ENCODE data around the gene EGF.
"Not testable (repeated sequence)": the region's sequence is repeated elsewhere in the genome, so short reads cannot be mapped to it uniquely, and the experiment has no call there.

Gene EGF

DNA sequence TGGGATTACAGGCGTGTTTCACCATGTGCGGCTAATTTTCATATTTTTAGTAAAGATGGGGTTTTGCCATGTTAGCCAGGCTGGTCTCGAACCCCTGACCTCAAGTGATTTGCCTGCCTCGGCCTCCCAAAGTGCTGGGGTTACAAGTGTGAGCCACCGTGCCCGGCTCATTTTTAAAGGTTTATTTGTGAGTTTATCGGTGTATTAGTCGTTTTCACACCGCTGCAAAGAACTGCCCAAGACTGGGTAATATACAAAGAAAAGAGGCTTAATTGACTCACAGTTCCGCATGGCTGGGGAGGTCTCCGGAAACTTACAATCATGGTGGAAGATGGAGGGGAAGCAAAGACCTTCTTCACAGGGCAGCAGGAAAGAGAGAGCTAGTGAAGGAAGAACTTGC lies 126.5 kb downstream of the EGF start:
- not testable (repeated sequence) for DNase-seq (ENCODE audit: low read depth in 2 of 2)

DNA sequence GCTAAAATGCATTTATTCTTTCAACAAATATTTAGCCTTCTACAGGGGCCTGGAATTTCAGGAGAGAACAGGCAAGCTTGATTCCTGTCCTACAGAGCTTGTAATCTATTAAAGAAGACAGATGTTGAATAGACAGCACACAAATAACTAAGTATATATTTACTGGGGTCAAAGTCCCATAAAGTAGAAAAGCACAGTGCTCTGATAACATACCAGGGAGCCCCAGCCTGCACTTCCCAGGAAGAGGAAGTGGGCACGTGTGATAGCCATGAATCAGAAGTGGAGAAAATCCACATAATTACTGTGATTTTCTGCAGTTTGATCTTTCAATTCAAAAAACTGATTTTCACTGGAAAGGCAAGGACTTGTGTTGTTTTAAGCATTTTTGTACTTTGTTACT lies 129.1 kb downstream of the EGF start:
- no peak for DNase-seq (ENCODE audit: low read depth in 2 of 2)

DNA sequence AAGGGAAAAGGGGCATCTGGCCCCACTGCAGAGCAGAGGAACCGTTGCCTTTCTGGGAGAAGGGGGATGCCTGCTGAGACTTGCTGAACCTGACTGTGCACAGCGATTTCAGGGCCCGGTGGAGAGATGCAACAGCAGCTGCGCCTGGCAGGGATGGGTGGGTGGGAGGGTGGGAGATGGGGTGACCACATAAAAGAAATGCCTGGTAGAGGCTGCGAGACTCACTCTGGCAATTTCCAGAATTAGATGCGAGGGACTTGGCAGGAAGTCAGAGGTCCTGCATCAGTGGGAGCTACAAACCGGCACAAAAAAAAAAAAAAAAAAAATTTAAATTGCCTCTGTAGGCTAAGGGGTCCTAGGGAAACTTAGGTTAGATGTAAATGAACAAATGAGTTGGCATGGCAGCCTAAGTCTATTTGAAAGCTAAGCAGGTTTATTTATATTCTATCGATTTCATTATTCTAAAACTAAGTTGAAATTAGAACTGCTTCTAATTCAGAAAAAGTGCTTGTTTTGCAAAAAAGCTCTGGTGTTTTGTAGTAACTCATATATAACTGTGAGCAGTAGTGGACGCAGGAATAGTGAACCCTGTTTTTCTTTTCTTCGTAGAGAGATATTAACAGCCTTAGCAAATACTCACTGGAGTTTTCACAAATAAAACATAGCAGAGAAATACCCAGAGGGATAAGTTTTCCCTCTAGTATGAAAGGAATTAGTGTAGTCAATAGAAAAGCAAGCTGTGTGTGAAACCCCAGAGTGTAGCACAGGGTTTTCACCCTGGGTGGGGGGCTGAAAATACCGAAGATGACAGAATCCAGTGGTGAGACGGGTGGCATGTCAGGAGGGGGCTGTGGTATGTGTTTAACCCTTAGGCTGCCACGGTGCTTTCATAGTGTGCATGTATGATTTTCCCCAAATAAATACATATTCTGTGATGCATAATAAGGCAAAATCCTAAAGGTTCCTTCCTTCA lies 130.1 kb downstream of the EGF start:
- no peak for DNase-seq (ENCODE audit: low read depth in 2 of 2)

DNA sequence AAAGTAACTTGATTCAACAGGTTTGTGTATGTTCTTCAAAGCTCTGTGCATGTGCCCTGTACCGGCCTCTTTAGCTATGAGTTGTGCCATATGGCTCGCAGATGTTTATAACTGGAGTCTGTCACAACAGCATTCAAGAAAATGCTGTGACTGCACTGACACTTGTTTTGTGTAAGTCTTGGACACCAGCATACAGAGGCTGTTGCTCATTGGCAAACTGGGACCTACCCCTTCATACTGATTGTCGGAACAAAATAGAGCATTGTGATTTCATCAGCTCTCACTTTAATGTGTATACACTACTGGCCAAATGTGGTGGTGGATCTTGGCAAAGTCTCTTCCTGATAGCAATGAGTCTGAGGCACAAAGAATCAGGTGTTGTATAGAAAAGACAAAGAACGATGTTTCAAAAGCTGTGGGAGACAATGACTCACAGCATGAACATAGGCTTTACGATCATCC lies 133.9 kb downstream of the EGF start:
- DNase-seq (ENCODE audit: low read depth in 2 of 2), result no peak

DNA sequence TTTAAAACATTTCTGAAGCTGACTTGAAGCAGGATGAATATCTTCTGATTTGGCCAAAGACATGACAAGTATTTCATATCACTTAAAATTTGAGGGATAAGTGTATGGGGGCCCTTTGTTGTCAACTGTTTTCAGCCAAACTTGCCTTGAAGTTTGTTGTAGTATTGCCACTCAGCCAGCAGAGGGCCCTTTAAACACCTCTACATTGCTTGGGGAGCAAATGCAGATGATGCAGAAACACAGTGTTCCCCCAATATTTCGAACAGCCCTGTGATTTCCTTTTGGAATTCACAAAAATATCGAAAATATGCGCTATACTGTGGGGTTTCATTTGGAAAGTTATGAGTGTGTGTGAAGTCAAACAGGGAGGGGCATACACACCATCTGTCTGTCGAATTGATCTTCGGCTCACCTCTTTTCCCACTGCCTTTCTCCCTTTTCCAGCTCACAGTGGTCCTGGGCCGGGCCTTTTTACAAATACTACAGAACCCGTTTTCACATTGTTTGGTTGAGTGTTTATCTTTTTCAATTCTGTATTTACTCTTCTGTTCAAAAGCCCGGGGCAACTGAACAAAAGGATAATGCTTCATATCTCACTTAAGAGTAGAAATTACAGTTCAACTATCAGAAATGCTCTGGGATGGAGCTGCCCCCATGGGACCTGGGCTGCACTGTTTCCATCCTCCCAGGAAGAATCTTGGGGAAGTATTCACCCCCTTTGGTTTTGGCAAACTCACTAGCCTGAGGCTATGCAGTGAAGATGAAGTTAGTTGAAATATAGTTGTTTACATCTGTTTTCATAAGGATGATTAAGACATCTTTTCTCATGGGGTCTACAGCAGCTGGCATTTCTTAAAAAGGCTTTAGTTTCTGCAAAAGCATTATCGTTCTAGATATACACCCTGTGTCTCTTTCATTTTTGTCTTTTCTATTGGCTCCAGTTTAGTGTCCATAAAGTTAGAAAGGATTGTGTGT lies 137.6 kb downstream of the EGF start:
- DNase-seq (ENCODE audit: low read depth in 2 of 2), result peak; percentile 12 to 24

DNA sequence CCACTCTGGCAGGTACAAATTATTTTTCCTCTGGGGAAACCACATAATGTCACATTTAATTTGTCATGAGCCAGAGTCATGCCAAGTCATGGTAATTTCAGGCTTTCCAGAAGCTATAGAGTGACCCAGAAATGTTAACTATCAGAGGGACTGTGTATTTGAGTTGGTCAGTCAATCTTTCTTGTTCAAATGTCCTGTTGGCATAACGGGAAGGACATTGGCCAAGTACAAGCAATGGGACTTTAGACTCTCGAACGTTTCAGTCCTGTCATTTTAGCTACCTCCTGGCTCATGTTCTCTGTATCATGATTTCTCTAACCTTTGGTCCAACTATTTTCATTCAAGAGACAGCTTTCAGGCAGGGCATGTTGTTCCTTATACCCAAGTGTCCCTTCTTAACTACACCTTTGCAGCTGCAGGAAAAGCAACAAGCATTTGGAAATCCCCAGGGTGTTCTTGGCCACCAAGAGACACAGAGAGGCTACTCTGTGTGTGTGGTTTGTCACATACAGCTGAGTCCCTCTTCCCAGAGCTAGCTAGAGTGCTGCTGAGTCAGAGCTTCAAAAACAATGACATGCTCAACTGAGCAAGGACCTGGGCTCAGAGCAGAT lies 142.6 kb downstream of the EGF start:
- DNase-seq (ENCODE audit: low read depth in 2 of 2), result no peak

DNA sequence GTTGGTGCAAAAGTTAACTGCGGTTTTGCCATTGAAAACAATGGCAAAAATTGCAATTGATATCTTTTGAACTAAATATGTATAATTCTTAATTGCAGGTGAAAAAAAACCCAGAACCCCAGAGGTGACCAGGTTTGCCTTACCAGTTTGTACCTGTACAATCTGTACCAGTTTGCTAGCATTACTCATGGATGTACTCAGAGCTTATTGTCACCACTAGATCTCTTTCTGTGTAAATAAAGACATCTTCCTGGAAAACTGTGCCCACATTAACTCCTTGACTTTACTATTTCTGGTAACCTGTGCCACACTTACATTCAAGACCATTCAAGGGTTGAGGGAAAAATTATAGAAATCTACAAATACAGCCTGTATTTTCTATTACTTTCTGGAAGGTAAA lies 146.0 kb downstream of the EGF start:
- DNase-seq (ENCODE audit: low read depth in 2 of 2), result no peak

DNA sequence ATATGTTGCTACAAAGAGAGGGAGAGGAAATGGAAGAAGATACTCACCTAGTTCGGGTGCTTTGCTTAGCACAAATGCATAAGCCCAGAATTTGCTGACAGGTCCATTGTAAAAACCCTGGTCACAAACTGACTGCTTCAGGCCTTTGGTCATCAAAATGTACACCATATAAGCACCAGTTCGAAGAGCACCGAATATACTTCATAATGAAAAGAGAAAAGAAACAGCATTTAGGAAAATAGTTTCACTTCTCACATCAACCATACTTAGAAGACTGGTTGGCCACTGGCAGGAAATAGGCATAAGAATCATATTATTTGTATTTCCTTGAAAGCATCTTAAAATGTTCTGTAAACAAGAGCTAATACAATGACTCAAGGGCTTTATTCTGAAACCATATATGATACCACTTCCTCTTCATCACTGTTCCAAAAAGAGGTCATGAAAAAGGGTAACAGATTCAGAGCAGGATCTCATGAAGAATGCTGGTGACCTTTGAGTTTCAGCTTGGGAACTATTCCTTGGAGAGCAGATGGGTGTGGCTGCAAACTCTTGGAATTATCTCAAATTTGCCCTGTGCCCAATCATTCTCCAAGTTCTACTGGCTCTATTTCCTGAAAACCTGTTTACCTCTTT lies 147.0 kb downstream of the EGF start:
- no peak for DNase-seq (ENCODE audit: low read depth in 2 of 2)

DNA sequence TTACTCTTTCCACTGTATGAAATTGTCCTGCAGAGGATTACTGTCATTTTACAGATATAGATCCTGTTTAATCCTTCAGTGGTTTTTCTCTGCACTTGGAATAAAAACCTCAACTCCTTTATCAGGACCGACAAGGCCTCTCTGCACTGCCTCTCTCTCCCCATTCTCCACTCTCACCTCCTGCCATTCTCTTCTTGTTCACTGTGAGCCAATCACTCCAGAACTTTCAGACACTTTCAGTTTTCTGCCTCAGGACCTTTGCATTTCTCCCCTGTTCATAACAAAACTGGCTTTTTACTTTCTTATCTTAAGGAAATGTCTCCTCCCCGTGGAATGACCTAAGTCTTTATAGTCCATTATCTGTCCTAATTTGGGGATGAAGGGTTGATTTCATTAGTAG lies 148.4 kb downstream of the EGF start:
- DNase-seq (ENCODE audit: low read depth in 2 of 2), result no peak

Data from stimulated activated CD4-positive, alpha-beta T cell treated with anti-CD3 and anti-CD28 coated beads, Interleukin-1b, Interleukin-23, amount 100 ng/mL, for 1 hour (primary cell).